HG03175 (cell line): ENCODE results near the gene NF2.

Experiments
- ATAC-seq: cut with Tn5 transposase; IDR thresholded peaks from one replicate; pipeline ENCODE4 v1.9.1; 2021; ENCODE audit warnings: mild to moderate bottlenecking, moderate library complexity; ENCODE audit not compliant: unreplicated experiment

The NF2 gene

DNA sequence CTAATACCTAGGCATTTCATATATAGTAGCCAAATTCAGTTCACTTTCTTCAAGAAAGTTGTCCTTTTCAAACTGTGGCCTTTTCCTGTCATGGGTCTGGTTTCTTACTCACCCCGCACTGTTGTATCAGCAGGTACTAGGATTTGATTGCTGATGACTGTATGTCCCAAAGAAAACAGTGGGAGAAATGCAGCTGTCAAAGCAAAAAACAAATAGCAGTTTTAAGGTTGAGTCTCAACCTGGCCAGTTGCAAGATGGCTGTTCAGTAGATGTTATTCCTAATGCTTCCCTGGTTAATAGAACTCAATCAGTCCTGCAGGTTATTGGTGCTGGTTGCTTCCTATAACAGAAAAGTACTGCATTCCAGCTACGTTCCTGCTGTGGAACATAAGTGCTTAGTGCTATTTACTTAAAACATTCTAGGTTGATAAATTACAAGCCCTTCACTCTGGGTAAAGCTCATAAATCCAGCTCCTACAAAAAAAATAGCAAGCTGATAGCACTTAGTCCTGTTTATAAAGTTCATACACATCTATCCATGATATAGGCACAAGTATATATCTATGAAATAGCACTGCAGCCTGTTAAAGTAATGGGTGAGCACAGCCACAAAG, 26.6 kb downstream of the NF2 start:
- no peak for ATAC-seq

DNA sequence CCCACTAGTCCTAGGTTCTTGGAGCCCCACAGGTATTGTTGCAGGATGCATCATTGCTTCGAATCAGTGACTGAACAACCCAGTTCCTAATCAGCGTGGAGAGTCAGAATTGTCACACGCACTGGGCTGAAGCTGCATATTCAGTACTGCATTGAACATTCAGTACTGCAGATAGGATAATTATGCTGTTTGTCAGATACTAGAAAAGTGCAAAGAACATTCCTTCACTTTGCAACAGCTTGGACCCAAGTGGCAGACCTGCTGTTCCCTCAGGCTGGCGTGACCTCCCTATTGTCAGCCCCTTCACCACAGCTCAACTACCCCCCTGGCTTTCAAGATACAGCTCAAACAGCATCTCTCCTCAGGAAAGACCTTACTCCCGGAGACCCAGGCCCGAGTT, 27.6 kb downstream of the NF2 start:
- no peak for ATAC-seq

DNA sequence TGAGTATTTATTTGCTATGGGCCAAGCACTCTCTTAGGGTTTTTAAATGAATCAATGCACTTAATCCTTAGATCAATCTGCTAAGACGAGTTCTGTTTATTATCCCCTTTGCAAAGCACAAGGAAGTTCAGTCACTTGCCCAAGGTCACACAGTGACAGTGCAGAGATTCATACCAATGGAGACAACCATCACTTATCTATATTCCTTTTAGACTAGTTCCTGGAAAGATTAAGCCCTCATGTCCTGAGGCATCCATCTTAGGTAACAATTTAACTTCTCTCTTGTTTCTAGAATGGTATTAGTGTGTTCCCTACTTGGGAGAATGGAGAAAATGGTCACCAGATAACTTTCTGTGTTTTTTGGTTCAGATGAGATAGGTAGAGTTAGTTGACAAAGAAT, 28.3 kb downstream of the NF2 start:
- no peak for ATAC-seq

DNA sequence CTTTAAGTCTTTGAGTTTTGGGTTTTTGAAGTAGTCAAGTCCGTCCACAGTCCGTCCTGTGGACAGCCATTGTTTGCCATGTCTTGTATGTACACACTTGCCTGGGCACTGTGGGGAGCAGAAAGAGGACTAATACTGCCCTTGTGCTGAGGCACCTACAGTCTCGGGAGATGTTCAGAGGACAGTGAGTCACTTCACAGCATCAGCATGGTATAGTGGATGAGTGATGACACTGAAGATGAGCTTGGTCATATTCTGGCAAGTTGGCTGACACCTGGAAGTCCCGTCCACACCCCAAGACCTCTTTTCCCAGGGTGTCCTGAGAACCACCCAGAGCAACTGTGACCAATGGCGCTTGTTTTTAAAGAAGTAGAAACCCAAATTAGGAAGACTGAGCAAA, 29.2 kb downstream of the NF2 start:
- no peak for ATAC-seq

DNA sequence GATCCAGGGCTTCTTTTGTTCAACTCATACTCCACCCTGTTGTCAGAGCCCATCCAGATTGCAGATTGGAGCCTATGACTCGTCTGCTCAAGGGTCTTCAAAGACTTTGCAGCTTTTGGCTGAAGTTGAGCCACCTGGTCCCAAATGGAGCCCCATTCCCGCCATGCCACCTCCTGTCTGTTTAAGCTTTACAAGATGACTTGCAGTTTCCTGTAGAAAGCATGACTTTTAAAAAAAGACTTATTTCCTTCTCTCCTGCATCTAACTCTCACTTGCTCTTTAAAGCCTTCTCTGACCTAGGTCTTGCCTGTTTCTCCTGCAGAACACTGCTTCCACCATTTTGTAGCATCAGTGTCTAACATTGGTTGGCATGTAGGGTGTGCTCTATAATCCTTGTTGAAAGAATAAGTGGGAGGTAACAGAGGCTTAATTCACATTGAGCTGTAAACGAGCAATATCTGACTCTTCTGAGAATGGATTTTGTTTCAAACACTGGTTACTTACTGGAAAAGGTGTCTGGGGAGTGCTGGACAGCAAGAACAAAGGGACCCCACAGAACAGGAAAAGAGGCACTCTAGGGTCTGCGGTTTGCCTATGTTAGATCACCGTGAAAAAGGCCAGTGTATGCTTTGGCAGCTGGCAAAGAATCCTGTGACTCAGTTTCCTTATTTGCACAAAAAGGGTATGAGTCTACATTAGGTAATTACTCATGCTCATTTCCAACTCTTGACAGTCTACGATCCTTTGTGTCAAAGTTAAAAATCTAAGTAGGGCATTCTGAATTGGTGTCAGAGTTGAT, 30.3 kb downstream of the NF2 start:
- ATAC-seq, result no peak

DNA sequence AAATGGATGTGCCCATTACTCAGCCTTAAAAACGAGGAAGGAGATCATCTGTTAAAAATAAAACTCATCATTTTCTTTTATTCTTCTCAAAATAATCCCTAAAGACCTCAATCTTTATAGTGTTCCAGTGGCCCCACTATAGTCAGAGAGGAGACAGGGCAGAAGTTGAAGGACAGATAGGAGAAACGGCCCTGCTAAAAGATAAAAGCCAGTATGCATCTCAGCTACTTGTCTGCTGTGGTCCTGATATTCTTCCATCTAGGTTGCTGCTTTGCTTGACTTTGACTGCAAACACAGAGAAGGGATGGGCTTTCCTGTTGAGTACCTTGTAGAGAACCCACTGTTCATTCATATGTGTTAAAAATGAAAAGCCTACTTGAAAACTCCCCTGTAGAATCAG, 31.4 kb downstream of the NF2 start:
- ATAC-seq, result no peak

DNA sequence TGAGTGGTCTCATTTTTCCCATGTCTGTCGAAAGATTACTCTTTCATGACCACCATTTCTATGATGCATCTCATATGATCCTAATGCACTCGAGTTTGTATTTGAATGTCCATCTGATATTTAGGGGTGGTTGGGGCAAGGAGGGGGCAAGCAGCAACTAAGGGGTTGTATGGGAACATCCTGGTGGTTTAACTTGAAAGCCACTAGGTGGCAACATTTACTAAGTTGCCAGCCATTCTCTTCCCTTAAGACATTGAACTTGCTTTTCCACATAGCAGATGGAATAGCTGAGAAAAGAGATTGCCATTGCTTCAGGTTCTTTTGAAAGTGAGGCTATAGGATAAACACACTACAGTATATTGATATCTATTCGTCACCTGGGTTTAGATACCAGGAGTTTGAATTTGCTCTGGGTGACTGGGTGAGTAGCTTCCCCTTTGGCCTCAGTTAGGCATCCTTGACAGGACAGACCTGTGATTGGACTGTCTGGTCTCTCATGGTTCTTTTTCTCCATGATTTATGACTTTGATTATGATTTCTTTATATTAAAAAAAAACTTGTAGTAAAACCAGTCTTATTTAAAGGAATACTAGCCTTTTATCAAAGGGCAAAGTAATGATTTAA, 32.4 kb downstream of the NF2 start:
- no peak for ATAC-seq

DNA sequence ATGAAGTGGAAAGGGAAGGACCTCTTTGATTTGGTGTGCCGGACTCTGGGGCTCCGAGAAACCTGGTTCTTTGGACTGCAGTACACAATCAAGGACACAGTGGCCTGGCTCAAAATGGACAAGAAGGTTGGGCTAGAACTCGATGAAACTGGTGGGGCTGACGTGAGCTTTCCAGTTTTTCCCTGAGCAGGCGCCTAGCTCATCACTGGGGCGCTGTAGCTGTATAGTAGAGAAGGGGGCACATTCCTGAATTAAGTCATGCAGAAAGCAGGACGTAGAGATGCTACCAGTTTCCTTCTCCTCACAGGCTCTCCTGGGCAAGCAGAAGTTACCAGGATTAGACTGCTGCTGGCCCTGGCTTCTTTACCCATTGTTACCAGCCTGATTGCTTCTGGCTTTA, 33.3 kb downstream of the NF2 start:
- no peak for ATAC-seq

DNA sequence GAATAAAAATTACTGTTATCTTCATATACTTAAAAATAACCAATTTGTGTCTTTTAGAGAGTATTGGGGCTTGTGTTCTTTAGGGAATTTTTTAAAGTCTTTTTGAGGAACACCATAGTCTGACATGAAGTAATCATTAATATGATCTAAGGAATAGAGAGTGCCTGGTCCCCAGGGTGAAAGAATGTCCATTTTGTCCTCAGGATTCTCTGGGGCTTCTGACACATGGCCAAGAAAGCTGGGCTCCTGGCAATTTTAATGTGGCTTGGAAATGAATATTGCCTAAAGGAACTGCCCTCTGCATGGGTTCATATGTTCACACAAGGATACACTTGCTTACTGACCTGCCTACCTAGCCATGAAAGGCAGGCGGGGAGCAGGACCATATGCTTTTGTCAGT, 33.7 kb downstream of the NF2 start:
- ATAC-seq, result no peak

DNA sequence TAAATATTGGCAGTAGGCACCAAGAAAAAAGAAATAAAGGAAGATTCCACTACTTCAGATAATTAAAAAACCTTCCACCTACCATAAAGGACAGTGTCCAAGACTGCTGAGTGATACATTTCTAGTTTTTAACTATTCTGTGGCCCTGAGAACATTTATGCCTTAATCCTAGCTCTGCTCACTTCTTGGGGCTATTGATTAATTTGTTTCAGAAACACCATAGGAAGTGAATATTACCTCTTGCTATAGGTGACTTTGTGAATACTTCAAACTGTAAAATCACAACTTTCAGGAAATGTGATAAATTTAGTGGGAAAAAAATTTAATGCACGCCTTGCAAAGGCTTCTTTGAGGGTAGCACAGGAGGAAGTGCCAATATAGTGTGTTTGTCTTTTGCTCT, 35.2 kb downstream of the NF2 start:
- no peak for ATAC-seq

DNA sequence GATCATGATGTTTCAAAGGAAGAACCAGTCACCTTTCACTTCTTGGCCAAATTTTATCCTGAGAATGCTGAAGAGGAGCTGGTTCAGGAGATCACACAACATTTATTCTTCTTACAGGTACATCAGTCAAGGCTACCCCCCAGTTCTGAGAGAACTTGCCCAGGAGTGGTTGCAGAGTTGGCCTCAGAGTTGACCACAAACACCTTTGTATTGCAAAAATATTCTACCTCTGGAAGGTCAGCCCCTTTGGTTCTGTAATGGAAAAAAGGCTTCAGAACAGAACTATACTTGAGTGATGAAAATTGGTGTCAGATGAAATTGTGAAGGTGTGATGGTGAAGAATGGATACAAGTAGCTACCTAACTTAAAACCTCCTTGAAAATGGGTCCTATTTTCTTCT, 35.7 kb downstream of the NF2 start:
- ATAC-seq, result no peak

DNA sequence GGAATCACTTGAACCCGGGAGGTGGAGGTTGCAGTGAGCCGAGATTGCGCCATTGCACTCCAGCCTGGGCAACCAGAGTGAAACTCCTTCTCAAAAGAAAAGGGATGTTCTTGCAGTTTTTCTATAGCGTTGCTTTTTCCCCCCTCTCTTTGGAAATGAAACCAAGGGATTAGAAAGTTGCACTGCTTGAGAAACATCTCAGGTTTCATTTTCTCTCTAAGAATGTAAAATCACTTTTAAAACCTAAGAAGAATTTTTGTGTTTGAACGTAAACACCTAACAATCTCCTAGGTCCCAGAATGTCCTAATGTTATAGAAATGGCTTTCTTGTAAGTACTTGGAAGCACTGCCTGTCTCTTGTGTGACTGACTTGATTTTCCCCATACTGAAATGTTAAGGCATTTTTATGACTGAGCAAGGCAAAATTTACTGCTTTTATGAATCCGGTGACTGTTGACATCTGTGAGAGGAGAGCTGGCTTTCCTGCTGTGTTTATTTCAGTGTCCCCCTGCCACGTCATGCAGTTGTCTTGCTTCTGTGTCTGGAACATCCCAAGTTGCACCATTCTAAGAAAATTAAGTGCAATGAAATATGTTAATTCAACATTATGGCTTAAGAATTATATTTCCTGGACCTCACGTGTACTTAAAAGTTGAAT, 37.7 kb downstream of the NF2 start:
- ATAC-seq, result no peak

DNA sequence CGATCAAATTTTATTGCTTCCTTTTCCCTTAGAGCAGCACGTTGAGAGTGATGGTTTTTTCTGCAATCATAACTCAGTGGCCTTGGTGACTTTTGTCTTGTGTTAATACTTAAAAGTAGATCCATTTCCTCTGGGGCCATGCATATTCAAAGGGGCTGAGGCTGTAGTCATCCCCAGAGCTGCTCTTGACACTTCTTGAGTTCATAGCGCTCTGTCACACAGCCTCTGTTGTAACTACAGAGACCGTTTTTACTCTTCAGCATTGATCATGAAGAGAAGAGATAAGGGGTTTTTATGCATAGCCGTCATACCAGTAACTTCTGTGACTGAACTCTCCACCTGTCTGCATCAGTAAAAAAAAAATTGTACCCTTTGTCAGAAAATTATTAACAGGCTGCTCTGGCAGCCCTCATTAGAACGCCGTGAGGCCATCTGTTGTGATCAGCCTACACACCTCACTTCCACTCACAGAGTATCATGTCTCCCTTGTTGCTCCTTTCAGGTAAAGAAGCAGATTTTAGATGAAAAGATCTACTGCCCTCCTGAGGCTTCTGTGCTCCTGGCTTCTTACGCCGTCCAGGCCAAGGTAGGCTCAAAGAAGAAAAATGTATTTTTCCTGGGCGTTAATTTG, 38.4 kb downstream of the NF2 start:
- ATAC-seq, result no peak

DNA sequence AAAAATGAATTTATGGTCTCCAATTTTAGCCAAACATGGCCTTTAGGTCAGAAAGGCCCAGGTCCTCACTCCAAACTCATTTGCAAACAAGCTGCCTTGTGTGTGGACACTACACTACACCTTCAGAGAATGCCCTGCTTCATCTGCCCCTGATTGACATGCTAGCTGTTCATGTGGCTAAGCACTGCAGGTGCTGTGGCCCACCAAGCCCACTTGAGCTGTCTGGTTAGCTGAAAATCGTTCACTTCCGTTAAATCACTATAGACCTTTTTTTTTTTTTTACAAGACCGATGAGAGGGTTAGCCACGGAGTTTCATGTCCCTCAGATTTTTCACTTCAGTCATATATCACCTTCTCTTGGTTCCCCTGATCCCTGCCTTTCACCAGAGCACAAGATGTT, 39.3 kb downstream of the NF2 start:
- no peak for ATAC-seq

DNA sequence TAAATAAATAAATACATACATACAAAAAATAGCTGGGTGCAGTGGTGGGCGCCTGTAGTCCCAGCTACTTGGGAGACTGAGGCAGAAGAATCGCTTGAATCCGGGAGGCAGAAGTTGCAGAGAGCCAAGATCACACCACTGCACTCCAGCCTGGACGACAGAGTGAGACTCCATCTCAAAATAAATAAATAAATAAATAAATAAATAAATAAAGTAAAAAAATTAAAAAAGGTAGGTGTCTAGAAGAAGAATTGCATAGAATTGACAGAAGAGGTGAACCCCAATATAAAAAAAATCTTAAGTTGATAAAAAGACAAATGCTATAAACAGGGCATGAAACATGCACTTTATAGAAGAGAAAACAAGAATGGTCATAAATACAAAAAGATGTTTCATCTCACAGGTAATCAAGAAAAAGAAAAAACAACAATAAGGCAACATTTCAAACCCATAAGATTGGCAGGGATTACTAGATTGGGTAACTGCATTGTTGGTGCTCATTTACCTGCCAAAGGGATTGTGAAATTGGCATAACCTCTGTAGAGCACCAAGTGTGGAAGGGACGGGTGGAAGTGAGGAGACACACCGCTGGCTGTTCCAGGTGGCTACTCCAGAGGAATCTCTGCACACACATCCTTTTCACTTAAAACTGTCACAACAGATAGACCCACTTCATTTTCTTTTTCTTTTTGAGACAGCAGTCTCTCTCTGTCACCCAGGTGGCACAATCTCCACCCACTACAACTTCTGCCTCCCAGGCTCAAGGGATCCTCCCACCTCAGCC, 44.7 kb downstream of the NF2 start:
- no peak for ATAC-seq

DNA sequence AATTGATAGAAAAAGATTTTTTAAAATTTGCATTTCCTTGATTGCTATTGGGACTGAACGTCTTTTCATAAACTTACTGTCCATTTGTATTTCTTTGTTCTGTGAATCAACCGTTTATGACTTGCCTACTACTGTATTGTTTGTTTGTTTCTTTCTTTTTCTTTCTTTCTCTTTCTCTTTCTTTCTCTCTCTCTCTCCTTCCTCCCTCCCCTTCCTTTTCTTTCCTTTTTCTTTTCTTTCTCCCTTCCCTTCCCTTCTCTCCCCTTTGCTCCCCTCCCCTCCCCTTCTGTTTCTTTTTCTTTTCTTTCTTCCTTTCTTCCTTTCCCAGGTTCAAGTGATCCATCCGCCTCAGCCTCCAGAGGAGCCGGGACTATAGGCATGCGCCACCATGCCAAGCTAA, 46.9 kb downstream of the NF2 start:
- no peak for ATAC-seq

DNA sequence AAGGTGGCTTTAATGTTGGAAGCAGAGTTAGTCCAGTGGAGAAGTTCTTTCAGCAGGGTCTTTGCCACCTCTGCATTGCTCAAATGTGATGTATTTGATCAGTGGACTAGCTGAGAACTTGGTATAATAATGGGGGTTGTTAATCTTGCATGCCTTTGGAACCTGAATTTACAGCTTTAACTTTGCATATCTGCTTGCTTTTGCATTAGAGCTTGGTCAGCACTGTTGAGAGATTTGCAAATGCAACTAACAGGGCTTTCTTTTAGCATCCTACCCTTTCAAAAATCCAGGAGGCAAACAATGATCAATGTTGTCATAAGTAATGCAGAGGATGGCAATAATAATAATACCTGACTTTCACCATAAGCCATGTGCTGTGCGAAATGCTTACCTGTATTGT, 48.2 kb downstream of the NF2 start:
- ATAC-seq, result no peak

DNA sequence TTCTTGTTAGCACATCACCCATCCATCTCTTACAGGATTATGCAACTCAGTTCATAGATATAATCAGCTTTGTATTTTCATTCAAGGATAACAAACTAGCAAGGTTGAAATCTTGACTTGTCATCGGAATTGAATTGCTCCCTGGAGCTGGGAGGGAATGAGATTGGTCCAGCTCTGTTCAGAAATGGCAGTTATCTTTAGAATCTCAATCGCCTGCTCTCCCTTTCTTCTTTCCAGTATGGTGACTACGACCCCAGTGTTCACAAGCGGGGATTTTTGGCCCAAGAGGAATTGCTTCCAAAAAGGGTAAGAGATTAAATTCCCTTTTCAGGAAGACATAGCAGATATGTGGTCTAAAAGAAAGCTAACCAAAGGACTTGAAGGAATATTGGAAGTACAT, 51.0 kb downstream of the NF2 start:
- ATAC-seq, result no peak

DNA sequence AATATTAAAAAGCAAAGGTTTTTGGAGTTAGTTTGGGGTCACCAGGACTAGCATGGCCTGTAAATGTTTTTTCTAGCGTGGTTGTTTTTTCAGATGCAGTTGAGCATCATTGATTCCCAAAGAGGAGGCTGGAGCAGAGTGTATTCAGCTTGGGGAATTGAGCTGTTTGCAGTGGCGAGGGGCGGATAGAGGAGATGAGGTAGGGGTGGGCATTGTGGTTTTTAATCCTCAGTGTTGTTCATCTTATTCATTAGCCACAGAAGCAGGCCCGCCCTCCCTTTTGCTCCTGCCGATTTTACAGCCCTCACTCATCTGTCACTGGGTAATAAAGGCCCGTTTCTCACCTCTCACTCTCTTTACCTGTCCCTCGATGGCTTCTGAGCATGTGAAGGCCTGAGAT, 51.4 kb downstream of the NF2 start:
- ATAC-seq, result no peak

DNA sequence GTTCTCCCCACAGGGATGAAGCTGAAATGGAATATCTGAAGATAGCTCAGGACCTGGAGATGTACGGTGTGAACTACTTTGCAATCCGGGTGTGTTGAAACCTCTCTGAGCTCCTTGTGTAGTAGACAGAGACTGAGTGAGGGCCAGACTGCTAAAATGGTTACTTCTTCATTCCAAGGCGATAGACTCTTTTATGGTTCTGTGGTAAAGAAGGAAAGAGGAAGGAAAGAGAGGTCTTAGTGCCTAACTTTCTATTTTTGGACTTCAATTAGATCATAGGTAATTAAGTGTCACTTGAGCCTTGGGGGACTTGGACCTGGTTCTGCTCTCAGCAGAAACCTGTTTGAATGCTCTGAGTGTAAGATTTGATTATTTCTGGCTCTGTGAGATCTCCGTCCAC, 54.7 kb downstream of the NF2 start:
- no peak for ATAC-seq

DNA sequence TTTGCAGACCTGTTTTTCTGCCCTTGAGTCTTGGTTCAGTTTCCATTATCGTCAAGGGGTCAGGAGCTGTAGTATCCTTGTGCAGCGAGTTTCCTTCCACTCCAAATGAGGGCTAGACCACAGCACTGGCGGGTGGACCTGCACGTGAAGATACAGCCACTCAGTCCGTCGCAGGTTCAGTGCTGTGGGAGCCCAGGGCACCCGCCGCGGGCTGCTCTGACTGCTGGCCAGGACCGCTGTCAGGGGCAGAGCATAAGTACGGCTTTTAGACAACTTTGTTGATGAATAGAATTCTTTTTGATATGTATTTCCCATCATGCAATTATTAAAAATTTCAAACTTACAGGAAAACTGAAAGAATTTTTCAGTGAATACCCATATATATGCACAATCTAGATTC, 56.6 kb downstream of the NF2 start:
- ATAC-seq, result no peak
